Germinal center (tissue), 1 donor: ENCODE measurements around the gene CBFA2T2.
A peak's percentile ranks its signal among the peaks of the same experiment; 100 is the strongest.

Experiments used
- DNase-seq: peaks from one replicate; pipeline ENCODE4 v3.0.0; 2012; ENCODE audit warnings: mixed read lengths, low spot score

The CBFA2T2 gene

DNA sequence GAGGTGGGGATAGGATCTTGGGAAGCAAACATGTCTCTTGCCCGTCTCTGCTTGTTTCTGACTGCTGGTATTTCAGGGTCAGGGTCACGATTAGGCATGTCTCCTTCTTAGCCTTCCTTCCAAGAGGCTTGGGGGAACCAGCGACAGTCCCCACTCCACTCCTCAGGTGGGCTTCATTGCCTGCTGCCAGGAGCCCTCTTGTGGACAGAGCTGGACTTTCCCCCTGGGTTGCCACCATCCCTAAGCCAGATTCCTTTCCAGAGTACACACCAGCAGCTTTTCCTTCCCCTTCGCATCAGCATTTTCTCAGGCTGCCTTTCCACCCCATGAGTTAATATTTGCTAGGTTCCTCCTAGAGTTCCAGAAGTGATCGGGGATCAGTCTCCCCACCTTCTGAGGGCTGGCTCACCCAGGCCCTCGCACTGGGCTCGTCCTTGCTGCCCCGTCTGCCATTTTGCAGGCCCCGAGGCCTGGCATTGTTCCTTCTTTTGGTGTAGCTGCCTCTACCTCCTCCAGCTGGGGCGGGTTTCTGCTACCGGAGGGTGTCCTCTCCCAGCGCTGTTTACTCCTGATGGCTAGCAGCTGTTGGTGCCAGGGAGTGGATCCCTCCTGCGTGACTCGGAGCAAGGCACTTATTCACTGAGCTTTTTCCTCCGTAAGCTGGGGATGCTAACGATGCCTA lies 163.5 kb downstream of the CBFA2T2 start:
- DNase-seq: peak; percentile 72

DNA sequence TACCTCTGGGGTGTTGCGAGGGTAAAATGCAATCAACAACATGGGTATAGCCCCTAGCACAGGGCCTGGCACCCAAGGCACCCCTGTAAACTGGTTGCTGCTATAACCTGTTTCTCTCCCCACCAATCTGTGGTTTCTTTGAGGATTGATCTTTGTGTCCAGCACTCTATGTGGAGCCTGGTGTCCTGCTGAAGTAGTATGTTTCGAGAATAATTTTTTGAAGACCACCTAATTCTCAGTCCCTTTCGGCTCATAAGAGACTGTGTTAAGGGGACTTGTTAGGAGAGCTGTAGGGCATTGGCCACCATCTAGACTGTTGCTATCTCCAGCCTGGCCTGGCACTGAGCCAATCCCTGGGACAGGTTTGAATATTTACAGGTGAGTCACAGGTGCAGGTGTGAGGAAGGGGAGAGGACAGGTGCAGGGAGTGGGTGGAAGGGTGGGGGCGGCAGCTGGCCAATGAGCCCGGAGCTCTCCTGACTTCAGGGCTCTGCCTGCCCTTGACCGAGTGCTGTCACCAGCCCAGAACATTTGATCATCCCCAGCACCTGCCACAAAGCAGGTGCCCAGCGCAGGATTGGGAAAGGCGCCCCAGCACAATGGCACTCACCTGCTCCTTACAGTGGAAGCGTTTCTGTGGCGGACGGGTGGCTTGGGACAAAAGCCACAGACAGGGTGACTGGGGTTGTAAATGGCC lies 164.2 kb downstream of the CBFA2T2 start:
- no peak for DNase-seq

DNA sequence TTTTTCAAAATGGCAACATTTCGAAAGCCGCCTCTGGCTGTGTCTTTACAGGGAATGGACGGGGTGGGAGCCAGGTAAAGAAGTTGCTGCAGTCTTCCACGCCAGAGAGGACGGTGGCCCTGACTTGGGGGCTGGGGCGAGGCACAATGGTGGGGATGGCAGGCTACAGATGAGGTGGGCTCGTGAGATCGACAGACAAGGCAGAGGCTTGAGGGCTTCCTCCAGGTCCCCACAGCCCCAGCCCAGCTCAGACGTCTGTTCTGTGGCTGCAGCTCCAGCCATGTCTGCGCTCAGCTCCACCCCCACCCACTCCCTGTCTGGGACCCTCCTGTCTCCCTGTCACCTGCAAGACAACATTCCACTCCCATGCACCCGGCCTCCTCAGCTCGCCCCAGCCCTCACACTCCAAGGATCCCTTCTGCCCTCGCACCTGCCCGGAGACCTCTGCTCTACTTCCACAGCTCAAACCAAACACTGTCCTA lies 164.8 kb downstream of the CBFA2T2 start:
- DNase-seq: no peak

DNA sequence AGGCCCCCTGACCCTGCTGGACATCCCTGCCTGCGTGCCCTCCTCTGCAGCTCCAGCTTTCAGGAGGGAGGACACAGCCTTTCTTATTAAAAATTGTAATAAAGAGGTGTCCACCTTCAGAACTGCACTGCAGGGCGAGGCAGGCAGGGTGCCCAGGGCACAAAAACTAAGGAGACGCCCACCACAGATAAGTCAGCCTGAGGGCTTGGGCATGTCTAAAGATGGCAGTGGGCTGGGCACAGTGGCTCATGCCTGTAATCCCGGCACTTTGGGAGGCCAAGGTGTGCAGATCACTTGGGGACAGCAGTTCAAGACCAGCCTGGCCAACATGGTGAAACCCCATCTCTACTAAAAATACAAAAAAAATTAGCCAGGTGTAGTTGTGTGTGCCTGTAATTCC lies 165.3 kb downstream of the CBFA2T2 start:
- DNase-seq: no peak

GRCh38 chr20:33656010-33656782 lies 166.3 kb downstream of the CBFA2T2 start:
- DNase-seq: no peak

DNA sequence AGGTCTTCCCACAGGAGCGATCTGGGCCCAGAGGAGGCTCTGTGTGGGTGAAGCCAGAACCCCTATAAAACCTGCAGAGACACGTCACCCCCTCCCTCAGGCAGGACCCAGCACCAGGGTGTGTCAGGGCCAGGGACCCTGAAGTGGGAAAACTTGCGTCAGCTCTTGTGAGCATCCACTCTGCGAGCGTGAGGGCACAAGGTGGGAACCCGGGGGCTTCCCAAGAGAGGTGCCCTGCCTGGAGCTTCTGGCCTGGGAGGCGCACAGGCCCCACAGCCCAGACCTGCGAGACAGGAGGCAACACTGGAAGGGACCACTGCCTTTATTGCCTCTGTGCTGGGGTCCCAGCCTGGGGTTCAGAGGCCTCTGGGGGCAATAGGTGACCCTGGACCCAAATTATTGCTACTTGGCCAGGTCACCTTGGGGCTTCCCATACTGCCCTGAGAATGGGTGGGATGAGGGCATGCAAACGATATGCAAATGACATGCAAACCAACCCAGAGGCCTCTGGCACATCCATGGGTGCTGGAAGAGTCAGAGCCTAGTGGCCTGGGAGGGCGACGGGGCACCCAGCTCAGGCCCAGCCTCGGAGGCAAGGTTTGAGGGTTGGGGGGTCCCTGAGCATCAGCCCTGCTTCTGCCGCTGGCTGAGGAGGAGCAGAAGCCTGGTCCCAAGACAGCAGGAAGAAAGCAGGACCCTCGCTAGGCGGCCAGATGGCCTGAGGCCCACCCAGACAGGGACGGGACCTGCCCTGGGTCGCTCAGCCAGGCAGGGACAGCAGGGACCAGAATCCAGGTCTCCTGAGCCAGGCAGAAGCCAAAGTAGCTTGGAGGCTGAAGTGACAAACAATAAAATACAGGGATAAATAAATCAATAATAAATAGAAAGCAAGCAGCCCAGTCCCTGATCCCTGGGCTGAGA lies 167.1 kb downstream of the CBFA2T2 start:
- DNase-seq: no peak

- DNase-seq: no peak
These were observed 167.8 kb downstream of the CBFA2T2 start for GRCh38 chr20:33657704-33658095.

DNA sequence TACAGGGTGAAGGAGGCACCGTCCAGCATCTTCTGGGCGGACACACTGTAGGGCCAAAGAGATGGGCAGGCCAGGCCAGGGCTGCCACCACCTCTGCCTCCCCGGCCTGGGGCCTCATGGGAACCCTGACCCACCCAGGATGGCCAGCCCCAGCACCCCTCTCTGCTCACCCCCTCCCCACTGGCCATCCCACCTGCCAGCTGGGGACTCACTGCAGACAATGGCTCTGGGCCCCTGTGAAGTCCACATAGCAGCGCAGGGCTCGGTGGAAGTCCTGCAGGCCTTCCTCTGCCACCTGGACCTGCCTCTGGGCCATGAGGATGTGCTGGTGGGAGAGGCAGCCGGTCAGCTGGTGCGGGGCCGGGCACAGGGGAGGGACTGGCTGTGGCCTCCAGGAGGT lies 168.6 kb downstream of the CBFA2T2 start:
- no peak for DNase-seq

- no peak for DNase-seq
These were observed 169.0 kb downstream of the CBFA2T2 start for GRCh38 chr20:33658929-33659328.

- no peak for DNase-seq
These were observed 169.6 kb downstream of the CBFA2T2 start for GRCh38 chr20:33659341-33660034.

DNA sequence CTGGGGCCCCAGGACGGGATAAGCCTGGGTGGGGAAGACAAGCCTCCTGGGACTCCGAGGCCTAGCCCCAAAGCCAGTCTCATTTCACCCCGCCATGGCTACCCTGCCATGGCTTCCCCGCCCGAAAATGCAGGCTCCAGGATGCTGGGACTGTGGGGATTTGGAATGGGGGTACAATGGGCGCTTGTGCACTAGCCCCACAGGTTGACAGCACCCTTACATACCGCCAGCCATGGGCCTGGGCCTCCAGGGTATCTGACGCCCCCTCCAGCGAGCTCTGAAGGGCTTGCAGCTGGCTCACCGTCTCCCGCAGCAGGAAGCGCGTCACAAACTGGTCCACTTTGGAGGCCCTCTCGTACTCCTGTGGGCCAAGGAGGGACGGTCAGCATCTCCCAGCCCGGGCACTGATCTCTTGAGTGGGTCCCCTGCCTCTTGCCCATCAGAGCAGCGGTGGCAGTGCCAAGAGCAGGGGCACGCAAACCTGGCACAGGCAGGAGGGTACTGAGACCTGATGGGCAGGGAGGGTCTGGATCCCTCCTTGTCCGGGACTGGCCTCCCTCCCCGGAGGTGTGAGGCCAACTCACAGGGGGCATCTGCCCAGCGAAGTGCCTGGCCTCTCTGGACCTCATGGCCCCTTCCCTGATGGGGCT lies 170.3 kb downstream of the CBFA2T2 start:
- no peak for DNase-seq

- no peak for DNase-seq
These were observed 170.8 kb downstream of the CBFA2T2 start for GRCh38 chr20:33660685-33661058.

DNA sequence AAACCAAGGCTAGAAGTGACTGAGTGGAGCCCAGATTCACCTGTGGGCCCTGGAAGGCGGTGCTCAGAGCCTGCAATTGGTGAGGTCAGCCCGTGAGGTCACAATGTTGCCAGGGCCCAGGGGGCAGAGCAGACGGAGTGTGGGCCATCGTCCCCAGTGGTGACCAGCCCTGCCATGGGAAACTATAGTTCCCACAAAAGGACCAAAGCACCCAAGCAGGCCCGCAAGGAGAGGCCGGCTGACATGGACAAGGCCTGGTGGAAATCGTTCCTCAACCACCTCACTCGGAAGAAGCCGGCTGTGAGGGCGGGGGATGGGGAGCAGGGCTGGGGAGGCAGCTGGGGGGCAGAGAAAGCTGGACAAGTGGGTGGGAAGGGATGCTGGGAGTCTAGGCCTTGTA lies 172.3 kb downstream of the CBFA2T2 start, which contains the start of gene C20orf144:
Gene C20orf144 (plus strand): TSS at position 156 of the 400 bp plus-strand sequence. CDS start 19 bp downstream, at position 175.
- DNase-seq: no peak

DNA sequence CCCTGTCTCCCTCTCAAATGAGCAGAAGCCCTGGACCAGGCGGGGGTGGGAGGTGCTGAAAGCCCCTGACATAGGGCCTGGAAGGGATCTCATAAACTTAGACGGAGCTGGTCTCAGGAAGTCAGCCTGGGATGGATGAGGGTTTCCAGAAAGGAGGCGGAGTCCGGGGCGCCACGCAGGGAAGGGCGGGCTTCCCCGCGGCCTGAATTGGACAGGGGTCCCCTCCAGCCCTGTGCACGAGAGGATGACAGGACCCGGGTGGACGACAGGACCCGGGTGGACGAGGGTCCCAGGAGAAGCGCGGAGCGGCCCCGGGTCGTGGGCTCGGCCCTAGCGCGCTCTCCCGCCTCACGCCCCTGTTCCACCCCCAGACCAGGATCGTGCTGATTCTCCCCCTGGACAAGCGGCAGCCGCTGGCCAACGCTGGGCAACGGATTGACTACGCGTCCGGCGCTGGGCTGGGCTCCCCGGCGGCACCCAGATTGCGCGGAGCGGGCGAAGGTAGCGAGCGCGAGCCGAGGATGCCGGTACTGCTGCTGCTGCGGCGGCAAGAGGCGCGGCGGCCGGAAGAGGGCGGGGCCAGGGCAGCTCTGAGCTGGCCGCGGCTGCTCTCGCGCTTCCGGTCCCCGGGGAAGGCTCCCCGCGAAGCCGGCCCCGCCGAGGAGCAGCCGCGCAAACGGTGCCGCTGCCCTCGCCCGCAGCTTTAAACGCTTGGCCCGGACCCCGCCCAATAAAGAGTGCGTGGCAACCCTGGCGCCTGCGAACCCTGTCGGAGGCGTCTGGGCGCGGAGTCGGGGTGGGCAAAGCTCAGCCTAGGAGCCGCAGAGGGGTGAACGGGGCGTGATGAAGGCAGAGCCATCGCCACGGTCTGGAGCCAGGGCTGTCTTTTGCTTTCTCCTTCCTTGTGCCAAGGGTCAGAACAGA lies 173.5 kb downstream of the CBFA2T2 start:
- peak; percentile 88 for DNase-seq

DNA sequence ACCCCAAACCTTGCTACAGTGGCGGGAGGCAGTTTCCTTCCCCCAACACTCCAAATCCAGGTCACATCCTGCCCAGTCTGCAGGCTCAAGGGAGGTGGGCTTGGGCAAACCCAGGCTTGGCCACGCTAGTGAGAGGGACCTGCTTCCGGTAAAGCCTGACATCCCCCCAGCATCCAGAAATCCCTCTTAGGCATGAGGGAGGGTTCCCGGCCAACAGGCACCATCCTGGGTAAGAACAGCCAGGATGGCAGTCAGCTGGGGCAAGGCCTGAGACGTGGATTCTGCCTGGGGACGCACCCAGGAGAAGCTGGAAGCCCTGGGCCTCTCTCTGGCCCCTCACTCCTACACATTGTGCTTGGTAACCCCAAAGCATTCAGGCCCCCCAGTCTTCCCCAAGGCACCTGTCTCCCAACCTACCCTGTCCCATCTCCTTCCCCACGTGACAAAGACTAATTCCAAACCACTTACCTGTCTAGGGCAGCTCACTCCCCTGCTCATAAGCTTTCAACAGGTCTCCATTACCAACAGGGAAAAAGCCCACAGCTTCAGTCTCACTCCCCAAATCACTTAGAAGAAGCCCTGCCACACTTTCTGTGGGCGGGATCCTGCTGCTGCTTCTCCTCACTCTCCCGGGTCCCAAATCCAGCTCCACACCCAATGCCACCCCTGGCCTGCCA lies 174.3 kb downstream of the CBFA2T2 start:
- no peak for DNase-seq

DNA sequence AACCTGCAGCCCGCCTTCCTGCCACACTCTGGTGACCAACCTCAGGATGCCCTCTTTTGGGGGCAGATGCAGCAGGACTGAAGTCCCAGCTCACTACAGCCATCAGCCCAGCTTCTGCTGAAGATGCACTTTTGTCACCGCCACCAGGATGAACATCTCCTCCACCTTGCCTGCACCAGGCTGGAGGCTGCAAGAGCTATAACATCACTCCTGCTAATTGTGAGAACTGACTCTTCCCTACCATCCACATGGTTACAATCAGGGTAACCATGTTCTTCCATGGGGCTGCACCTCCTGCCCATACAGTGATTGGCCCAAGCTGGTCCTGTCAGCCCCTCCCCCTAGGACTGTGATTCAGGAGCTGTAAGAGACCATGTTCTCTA lies 174.9 kb downstream of the CBFA2T2 start:
- no peak for DNase-seq

DNA sequence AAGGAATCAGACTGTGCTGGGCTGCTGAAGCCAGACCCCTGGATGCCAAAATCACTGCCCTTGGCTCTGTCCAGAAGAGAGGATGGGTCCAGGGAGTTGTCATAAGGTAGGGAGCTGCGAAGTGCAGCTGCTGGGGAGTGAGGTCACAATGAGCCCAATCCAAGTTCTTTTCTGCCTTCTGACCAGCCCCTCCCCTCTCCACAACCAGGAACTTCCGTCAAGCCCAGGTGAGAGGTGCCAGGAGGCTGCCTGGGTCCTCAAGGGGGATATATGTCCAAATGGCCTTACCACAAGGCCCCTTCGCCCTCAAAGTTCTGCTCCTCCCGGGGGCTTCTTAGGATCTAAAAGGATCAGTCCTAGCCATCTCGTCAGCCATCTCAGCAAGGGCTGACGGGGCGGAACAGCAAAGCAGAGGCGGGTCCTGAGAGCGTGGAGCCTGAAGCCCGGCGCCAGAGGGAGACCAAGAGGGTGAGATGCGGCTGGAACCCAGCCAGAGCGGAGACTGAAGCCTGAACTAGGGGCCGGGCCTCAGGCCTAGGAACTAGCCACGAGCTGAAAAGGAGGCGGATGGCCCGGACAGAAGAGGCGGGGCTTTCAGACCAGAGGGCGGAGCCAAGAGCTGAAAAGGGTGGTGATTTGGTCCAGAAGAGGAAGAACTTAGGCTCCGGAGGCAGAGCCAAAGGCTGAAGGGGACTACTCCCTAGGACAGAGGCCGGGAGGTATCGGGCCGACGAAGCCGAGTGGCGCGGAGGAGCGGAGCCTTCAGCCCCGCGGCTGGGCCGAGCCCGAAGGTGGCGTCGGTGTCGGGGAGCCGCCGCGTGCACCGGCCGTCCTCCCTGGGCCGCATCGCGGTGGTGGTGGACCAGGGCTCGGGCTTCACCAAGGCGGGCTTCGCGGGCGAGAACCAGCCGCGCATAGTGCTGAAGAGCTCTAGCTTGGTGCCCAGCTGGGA lies 176.7 kb downstream of the CBFA2T2 start, which contains the start of gene ACTL10:
Gene ACTL10 (plus strand): TSS at position 651 of the 952 bp plus-strand sequence. CDS start 555 bp downstream, outside the sequence.
- peak; percentile 89 for DNase-seq
